ENCODE measurements around the gene ZNF300.
"Not testable (repeated sequence)": the region's sequence is repeated elsewhere in the genome, so short reads cannot be mapped to it uniquely, and the experiment has no call there.

Gene ZNF300

DNA sequence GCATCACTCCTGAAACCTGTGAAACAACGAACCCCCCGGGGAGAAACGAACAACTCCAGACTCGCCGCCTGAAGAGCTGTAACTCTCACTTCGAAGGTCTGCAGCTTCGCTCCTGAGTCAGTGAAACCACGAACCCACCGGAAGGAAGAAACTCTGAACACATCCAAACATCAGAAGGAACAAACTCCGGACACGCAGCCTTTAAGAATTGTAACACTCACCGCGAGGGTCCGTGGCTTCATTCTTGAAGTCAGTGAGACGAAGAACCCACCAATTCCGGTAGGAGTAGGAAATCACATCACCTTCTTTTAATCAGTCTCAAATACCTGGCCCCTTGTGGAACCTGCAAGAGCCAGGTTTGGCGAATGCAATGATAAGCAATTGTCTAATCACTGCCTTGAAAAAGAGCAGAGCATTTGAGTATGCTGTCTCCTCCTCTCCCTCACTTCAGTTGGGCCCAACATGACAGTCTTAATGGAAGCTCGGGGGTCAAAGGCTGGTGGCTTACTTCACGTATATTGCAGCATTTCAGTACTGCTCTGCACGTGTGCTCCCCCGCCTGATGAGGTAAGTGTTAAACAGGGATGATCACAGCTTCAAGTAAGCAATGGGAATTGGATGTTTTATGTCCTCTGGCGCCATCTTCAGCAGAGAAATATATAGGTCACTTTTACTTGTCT is 58.0 kb downstream of the ZNF300 start:
- TF ChIP-seq EZH2phosphoT487 (IDR thresholded peaks at IDR 0.05; ENCODE audit: borderline replicate concordance): no peak
- TF ChIP-seq, protein P1, sequence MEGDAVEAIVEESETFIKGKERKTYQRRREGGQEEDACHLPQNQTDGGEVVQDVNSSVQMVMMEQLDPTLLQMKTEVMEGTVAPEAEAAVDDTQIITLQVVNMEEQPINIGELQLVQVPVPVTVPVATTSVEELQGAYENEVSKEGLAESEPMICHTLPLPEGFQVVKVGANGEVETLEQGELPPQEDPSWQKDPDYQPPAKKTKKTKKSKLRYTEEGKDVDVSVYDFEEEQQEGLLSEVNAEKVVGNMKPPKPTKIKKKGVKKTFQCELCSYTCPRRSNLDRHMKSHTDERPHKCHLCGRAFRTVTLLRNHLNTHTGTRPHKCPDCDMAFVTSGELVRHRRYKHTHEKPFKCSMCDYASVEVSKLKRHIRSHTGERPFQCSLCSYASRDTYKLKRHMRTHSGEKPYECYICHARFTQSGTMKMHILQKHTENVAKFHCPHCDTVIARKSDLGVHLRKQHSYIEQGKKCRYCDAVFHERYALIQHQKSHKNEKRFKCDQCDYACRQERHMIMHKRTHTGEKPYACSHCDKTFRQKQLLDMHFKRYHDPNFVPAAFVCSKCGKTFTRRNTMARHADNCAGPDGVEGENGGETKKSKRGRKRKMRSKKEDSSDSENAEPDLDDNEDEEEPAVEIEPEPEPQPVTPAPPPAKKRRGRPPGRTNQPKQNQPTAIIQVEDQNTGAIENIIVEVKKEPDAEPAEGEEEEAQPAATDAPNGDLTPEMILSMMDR (conservative IDR thresholded peaks at IDR 0.05; ENCODE audit: low read length): peak; percentile 89
- peak overlapping the region; percentile 58 for H3K9ac ChIP-seq (ENCODE audit: low read depth, low read length, poor library complexity, severe bottlenecking)
- peaks cover 16% of the 10 kb centered on the region for H3K4me1 ChIP-seq (ENCODE audit: insufficient read depth, low read length, poor library complexity, severe bottlenecking)
- no peaks in the 10 kb centered on the region for H3K9me2 ChIP-seq (replicated peaks; ENCODE audit: low read depth, low read length)
- no peaks in the 10 kb centered on the region for H4K20me1 ChIP-seq (ENCODE audit: insufficient read depth, low read length, poor library complexity, severe bottlenecking)
- peaks cover 12% of the 10 kb centered on the region; the same call in 1 of the 2 replicates for H3K9me3 ChIP-seq (ENCODE audit: insufficient read depth, low read depth, low read length)
- peaks cover 36% of the 10 kb centered on the region; the same call in 1 of the 2 replicates for H3K79me2 ChIP-seq (ENCODE audit: insufficient read depth, low read length)
- peak overlapping the region; percentile 70 for H3K4me3 ChIP-seq (ENCODE audit: low read length, poor library complexity, severe bottlenecking)
- H3F3A ChIP-seq (ENCODE audit: low read depth): no peaks in the 10 kb centered on the region
- H3K36me3 ChIP-seq (ENCODE audit: insufficient read depth, low read length): no peaks in the 10 kb centered on the region
- H2AFZ ChIP-seq (ENCODE audit: low read length): 0 out of 2 replicates have a peak overlapping the region, but pooled peaks have one; percentile 4
- H3K4me2 ChIP-seq (ENCODE audit: low read depth, low read length, poor library complexity, severe bottlenecking): peak overlapping the region; percentile 69
- no peaks in the 10 kb centered on the region for H3K27me3 ChIP-seq (ENCODE audit: insufficient read depth, low read length, poor library complexity, severe bottlenecking)

DNA sequence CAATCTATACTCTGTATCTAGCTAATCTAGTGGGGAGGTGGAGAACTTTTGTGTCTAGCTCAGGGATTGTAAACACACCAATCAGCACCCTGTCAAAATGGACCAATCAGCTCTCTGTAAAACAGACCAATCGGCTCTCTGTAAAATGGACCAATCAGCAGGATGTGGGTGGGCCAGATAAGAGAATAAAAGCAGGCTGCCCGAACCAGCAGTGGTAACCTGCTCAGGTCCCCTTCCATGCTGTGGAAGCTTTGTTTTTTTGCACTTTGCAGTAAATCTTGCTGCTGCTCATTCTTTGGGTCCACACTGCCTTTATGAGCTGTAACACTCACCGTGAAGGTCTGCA is 58.5 kb downstream of the ZNF300 start, which contains the start of gene IRGM:
TSS of gene IRGM (plus strand) at position 214 of the 346 bp plus-strand sequence. CDS start 1,603 bp downstream, outside the sequence.
- Histone ChIP-seq H2AFZ (ENCODE audit: low read length) (0 out of 2 replicates have a peak within 1 kb of the TSS, but pooled peaks have one; percentile 4), H3K4me2 (ENCODE audit: low read depth, low read length, poor library complexity, severe bottlenecking) (peak within 1 kb of the TSS; percentile 69)

DNA sequence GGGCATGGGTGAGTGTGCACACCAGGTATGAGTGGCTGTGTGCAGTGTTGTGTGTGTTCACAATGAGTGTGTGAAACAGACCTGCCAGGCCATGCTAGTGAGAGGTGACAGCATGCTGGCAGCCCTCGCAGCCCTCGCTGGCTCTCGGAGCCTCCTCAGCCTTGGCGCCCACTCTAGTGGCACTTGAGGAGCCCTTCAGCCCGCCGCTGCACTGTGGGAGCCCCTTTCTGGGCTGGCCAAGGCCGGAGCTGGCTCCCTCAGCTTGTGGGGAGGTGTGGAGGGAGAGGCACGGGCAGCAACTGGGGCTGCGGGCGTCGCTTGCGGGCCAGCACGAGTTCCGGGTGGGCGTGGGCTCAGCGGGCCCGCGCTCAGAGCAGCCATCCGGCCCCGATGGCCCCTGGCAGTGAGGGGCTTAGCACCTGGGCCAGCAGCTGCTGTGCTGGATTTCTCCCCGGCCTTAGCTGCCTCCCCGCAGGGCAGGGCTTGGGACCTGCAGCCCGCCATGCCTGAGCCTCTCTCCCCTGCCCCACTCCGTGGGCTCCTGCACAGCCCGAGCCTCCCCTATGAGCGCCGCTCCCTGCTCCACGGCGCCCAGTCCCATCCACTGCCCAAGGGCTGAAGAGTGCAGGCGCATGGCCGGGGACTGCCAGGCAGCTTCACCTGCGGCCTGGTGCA is 59.5 kb downstream of the ZNF300 start:
- not testable (repeated sequence) for H3K9me2 ChIP-seq (replicated peaks; ENCODE audit: low read depth, low read length); H3K4me2 ChIP-seq (ENCODE audit: low read depth, low read length, poor library complexity, severe bottlenecking)
- H3K79me2 ChIP-seq (ENCODE audit: insufficient read depth, low read length): peaks cover 27% of the 10 kb centered on the region; the same call in 1 of the 2 replicates

More for the DNA sequence above, 58.5 kb downstream of the ZNF300 start, which contains the start of gene IRGM:
- peaks cover 36% of the 10 kb centered on the region; the same call in 1 of the 2 replicates for H3K79me2 ChIP-seq (ENCODE audit: insufficient read depth, low read length)
- not testable (repeated sequence) for H3K36me3 ChIP-seq (ENCODE audit: insufficient read depth, low read length); H4K20me1 ChIP-seq (ENCODE audit: insufficient read depth, low read length, poor library complexity, severe bottlenecking); H3F3A ChIP-seq (ENCODE audit: low read depth); H3K27me3 ChIP-seq (ENCODE audit: insufficient read depth, low read length, poor library complexity, severe bottlenecking); H3K9me2 ChIP-seq (replicated peaks; ENCODE audit: low read depth, low read length)
- peaks cover 12% of the 10 kb centered on the region; the same call in 1 of the 2 replicates for H3K9me3 ChIP-seq (ENCODE audit: insufficient read depth, low read depth, low read length)
- H3K9ac ChIP-seq (ENCODE audit: low read depth, low read length, poor library complexity, severe bottlenecking): peak within 1 kb of the TSS; percentile 58
- peaks cover 16% of the 10 kb centered on the region for H3K4me1 ChIP-seq (ENCODE audit: insufficient read depth, low read length, poor library complexity, severe bottlenecking)
- H3K4me3 ChIP-seq (ENCODE audit: low read length, poor library complexity, severe bottlenecking): peak within 1 kb of the TSS; percentile 70

More for the DNA sequence above, 59.5 kb downstream of the ZNF300 start:
- peaks cover 12% of the 10 kb centered on the region; the same call in 1 of the 2 replicates for H3K9me3 ChIP-seq (ENCODE audit: insufficient read depth, low read depth, low read length)
- not testable (repeated sequence) for H3K36me3 ChIP-seq (ENCODE audit: insufficient read depth, low read length); H3K4me3 ChIP-seq (ENCODE audit: low read length, poor library complexity, severe bottlenecking); H3K27me3 ChIP-seq (ENCODE audit: insufficient read depth, low read length, poor library complexity, severe bottlenecking); H4K20me1 ChIP-seq (ENCODE audit: insufficient read depth, low read length, poor library complexity, severe bottlenecking); H3K9ac ChIP-seq (ENCODE audit: low read depth, low read length, poor library complexity, severe bottlenecking); H2AFZ ChIP-seq (ENCODE audit: low read length); H3F3A ChIP-seq (ENCODE audit: low read depth); H3K4me1 ChIP-seq (ENCODE audit: insufficient read depth, low read length, poor library complexity, severe bottlenecking)

Measured in Loucy (cell line).